SK-N-SH treated with all-trans-retinoic acid at 6 μM for 48 hours (cell line): ENCODE data around the gene LENEP.

Source experiments
- ARNTL ChIP-seq: fragments of 450-650 bp; formaldehyde crosslinking; IDR thresholded peaks from 2 replicates; pipeline ENCODE4 v1.5.0; 2020; ENCODE audit warnings: low read depth, mild to moderate bottlenecking, moderate library complexity, borderline replicate concordance
- CREB5 ChIP-seq: fragments of 250-450 bp; sonication (Bioruptor Pico); IDR thresholded peaks from 2 replicates; pipeline ENCODE4 v1.5.1; 2020; ENCODE audit warnings: low read depth, mild to moderate bottlenecking, moderate library complexity
- ISL1 ChIP-seq: fragments of 250-450 bp; sonication (Bioruptor Pico); IDR thresholded peaks from 2 replicates; pipeline ENCODE4 v2.1.2; 2022; ENCODE audit warnings: mild to moderate bottlenecking, moderate library complexity
- PATZ1 ChIP-seq: fragments of 250-450 bp; sonication (Bioruptor Pico); IDR thresholded peaks from 2 replicates; pipeline ENCODE4 v1.8.0; 2020; ENCODE audit warnings: mild to moderate bottlenecking, moderate library complexity, borderline replicate concordance
- RARB ChIP-seq: fragments of 250-450 bp; sonication (Bioruptor Pico); IDR thresholded peaks from 2 replicates; pipeline ENCODE4 v1.8.0; 2021; ENCODE audit warnings: mild to moderate bottlenecking, moderate library complexity
- SNAI2 ChIP-seq: fragments of 250-450 bp; sonication (Bioruptor Pico); IDR thresholded peaks from 2 replicates; pipeline ENCODE4 v1.5.0; 2020; ENCODE audit warnings: mild to moderate bottlenecking, moderate library complexity
- TSHZ2 ChIP-seq: fragments of 250-450 bp; sonication (Bioruptor Pico); IDR thresholded peaks from 2 replicates; pipeline ENCODE4 v1.5.0; 2020; ENCODE audit warnings: mild to moderate bottlenecking, moderate library complexity
- ZC3H10 ChIP-seq: fragments of 250-450 bp; sonication (Bioruptor Pico); IDR thresholded peaks from 2 replicates; pipeline ENCODE4 v1.5.1; 2021; ENCODE audit warnings: mild to moderate bottlenecking, moderate library complexity
- ZFP3 ChIP-seq: fragments of 250-450 bp; sonication (Bioruptor Pico); IDR thresholded peaks from 2 replicates; pipeline ENCODE4 v1.5.0; 2020; ENCODE audit warnings: mild to moderate bottlenecking, moderate library complexity

GRCh38 chr1:155009742-155010141 lies 16.4 kb downstream of the LENEP start:
- TF ChIP-seq CREB5 (CRISPR knock-in tag), result no peak
- TF ChIP-seq RARB (CRISPR knock-in tag), result no peak
- TF ChIP-seq ARNTL (CRISPR knock-in tag), result no peak
- no peak for TF ChIP-seq PATZ1 (CRISPR knock-in tag)
- no peak for TF ChIP-seq TSHZ2 (CRISPR knock-in tag)
- no peak for TF ChIP-seq ISL1 (CRISPR knock-in tag)
- no peak for TF ChIP-seq ZFP3
- no peak for TF ChIP-seq ZC3H10 (CRISPR knock-in tag)
- TF ChIP-seq SNAI2 (CRISPR knock-in tag), result no peak
